ENCODE results near the gene RALGAPA2. TPM values are rescaled to one million over a fixed set of nuclear protein-coding genes. Genes with fewer than 3 reads are reported as not detected.

The RALGAPA2 gene
- total RNA-seq, 4 donors from 2014 or later, result 20.5 to 42.9 (median 29.6) TPM

DNA sequence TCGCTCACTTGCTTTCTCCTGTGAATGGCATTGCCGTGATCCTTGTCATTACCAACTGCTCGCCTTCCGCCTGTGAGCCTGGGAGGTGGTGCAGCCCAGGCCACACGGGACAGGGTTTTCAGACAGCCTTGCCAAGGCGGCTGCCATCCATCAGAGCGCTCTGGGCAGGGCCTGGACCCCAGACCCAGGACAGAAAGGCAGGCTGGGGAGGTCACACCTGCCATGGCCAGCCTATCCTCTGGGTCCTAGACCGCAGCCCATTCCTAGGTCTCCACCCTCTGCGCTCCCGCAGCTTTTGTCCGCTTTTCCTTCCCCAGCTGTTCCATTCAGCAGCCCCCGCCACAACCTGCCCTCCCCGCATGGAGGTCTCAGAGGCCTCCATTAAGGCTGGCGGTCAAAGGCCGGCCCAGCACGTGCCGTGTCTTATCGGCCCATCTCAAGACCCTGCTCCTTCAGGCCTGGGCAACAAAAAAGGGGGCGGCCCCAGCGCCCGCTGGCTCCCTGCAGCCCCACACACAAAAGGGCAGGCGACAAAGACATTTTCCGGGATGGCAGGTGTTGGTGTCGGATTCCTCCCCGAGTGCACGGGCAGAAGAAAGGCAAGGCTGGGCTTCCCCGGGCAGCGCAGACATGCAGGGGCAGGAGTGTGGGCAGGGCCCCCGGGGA lies 316.4 kb downstream of the RALGAPA2 start:
- Histone ChIP-seq H3K36me3 (peaks cover 0 to 51% (median 0%) of the 10 kb centered on the region in 3 donors), H3K27me3 (no peaks in the 10 kb centered on the region)
- WGBS, 2 donors, result 92 to 93% methylated on average over 29 of the region's 29 CpGs

DNA sequence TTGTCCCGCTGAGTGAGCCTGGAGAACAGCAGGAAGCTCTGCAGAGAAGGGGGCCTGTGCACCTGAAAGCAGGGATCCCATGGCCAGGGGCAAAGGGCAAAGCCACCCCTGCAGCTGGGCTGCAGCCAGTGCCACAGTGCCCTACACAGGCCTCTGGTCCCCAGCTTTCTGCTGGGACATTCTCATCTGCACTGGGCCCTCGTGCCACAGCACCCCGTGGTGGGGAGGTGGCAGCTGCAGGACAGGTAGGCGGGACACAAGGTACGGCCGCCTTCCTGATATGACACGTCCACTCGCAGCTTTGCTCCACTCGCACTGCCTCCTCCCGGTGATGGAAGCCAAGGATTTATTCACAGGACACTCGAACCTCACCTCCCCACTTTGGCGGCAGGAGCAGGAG lies 317.4 kb downstream of the RALGAPA2 start:
- Histone ChIP-seq H3K4me1 (peaks cover 0 to 14% (median 3%) of the 10 kb centered on the region in 4 donors), H3K4me3 (no peak overlapping the region), H3K9me3 (no peaks in the 10 kb centered on the region), H3K27ac (no peak overlapping the region), H3K27me3 (no peaks in the 10 kb centered on the region), H3K36me3 (peaks cover 0 to 56% (median 0%) of the 10 kb centered on the region in 3 donors)
- DNase-seq (ENCODE audit: low spot score in 2 of 2), result no peak
- TF ChIP-seq EP300 (IDR thresholded peaks at IDR 0.05), result no peak
- TF ChIP-seq, protein P1, sequence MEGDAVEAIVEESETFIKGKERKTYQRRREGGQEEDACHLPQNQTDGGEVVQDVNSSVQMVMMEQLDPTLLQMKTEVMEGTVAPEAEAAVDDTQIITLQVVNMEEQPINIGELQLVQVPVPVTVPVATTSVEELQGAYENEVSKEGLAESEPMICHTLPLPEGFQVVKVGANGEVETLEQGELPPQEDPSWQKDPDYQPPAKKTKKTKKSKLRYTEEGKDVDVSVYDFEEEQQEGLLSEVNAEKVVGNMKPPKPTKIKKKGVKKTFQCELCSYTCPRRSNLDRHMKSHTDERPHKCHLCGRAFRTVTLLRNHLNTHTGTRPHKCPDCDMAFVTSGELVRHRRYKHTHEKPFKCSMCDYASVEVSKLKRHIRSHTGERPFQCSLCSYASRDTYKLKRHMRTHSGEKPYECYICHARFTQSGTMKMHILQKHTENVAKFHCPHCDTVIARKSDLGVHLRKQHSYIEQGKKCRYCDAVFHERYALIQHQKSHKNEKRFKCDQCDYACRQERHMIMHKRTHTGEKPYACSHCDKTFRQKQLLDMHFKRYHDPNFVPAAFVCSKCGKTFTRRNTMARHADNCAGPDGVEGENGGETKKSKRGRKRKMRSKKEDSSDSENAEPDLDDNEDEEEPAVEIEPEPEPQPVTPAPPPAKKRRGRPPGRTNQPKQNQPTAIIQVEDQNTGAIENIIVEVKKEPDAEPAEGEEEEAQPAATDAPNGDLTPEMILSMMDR (IDR thresholded peaks at IDR 0.05), result no peak
- TF ChIP-seq POLR2A (IDR thresholded peaks at IDR 0.05), result no peak
- 95 to 99% methylated on average over 11 to 12 of the region's 12 CpGs for WGBS, 2 donors

More for the DNA sequence above, 316.4 kb downstream of the RALGAPA2 start:
- H3K27ac ChIP-seq, result no peak overlapping the region
- H3K4me1 ChIP-seq, result peaks cover 0 to 14% (median 3%) of the 10 kb centered on the region in 4 donors
- no peak overlapping the region for H3K4me3 ChIP-seq
- H3K9me3 ChIP-seq, result no peaks in the 10 kb centered on the region
- TF ChIP-seq POLR2A (IDR thresholded peaks at IDR 0.05) (no peak), EP300 (IDR thresholded peaks at IDR 0.05) (no peak)
- TF ChIP-seq, protein P1 (IDR thresholded peaks at IDR 0.05), result no peak
- no peak for DNase-seq (ENCODE audit: low spot score in 2 of 2)

DNA sequence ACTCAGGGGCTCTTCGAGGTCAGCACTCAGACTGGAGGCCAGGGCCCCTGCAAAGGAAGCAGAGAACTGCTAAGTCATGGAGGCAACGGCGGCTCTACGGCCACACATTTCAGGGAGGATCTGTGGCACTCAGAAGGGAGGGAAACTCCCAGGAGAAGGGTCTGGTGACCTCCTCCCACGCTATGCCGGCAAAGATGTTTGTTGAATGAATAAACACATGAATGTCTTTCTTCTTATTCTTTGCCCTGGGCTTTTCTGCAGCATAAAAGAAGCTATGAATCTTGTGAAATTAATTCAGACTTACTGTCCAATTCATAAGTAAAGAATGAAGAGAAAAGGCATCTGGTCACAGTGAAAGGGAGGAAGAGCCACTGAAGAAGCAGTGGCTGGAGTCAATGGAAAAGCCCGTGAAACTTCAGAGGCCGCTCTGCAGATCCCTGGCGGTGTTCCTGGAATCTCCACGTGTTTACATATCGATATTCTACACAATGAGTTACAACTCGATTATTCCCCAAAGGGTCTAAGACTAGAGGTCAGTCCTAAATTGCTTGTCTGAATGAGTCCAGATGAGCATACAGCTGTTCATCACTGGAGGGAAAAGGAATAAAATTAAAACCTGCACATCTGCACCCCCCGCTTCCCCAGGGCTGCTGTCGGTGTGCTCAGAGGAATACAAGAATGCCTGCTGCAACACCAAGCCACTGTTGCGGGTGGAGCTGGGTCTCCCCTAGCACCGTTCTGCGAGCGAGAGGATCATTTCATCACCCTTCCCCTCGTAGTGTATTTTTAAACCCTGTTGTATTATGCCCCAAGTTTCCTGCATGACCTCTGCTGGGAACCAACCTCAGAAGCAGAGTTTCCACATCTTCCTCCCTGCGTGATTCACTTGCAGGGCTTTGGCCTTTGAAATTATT lies 319.0 kb downstream of the RALGAPA2 start:
- H3K4me1 ChIP-seq, result peaks cover 0 to 14% (median 3%) of the 10 kb centered on the region in 4 donors
- WGBS, 2 donors, result 38 to 40% methylated on average over 20 of the region's 20 CpGs
- H3K4me3 ChIP-seq, result no peak overlapping the region
- TF ChIP-seq EP300 (IDR thresholded peaks at IDR 0.05) (no peak), POLR2A (IDR thresholded peaks at IDR 0.05) (no peak)
- TF ChIP-seq, protein P1 (IDR thresholded peaks at IDR 0.05), result no peak
- no peak overlapping the region for H3K27ac ChIP-seq
- H3K27me3 ChIP-seq, result no peaks in the 10 kb centered on the region
- DNase-seq (ENCODE audit: low spot score in 2 of 2), result no peak
- peaks cover 0 to 54% (median 0%) of the 10 kb centered on the region in 3 donors for H3K36me3 ChIP-seq
- H3K9me3 ChIP-seq, result no peaks in the 10 kb centered on the region

DNA sequence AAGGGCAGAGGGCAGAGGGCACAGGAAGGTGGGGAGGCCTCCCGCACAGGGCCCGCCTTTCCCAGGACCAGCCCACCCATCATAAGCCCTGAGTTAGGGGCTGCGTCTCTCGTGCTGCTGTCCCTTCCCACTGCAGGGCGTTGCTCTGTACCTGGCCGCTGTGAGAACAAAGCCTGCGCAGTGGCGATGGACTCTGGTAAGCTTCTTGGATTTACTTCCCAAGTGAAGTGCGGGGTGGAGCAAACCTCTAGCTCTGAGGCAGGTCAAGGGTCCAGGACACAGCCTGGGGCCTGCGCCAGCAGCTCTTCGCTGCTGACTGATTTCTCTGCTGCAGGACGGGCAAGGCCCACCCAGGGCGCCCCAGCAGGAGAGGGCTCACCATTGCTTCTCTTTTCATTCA lies 320.7 kb downstream of the RALGAPA2 start:
- H3K4me3 ChIP-seq, result no peak overlapping the region
- H3K9me3 ChIP-seq, result no peaks in the 10 kb centered on the region
- no peaks in the 10 kb centered on the region for H3K27me3 ChIP-seq
- DNase-seq (ENCODE audit: low spot score in 2 of 2), result no peak
- peaks cover 0 to 14% (median 3%) of the 10 kb centered on the region in 4 donors for H3K4me1 ChIP-seq
- peaks cover 0 to 51% (median 0%) of the 10 kb centered on the region in 3 donors for H3K36me3 ChIP-seq
- H3K27ac ChIP-seq, result no peak overlapping the region
- TF ChIP-seq EP300 (IDR thresholded peaks at IDR 0.05) (no peak), POLR2A (IDR thresholded peaks at IDR 0.05) (no peak)
- TF ChIP-seq, protein P1 (IDR thresholded peaks at IDR 0.05), result no peak
- WGBS, 2 donors, result 78 to 82% methylated on average over 13 of the region's 13 CpGs

Measured in tibial nerve (tissue), 4 donors.